ENCODE results near the gene ITIH5.

Gene ITIH5

GRCh38 chr10:7647062-7647664 lies 19.6 kb downstream of the ITIH5 start:
- DNase-seq: no peak
- in situ Hi-C loops (cut with MboI; ENCODE audit: low pct_unique_long_range_greater_than_20kb, low sequenced_read_pairs): no loop called here

- in situ Hi-C loops (cut with MboI; ENCODE audit: low pct_unique_long_range_greater_than_20kb, low sequenced_read_pairs): no loop called here
Measured at GRCh38 chr10:7642491-7643011, 24.2 kb downstream of the ITIH5 start.

GRCh38 chr10:7635408-7636125 lies 31.2 kb downstream of the ITIH5 start:
- in situ Hi-C loops (cut with MboI; ENCODE audit: low pct_unique_long_range_greater_than_20kb, low sequenced_read_pairs): no loop called here
- DNase-seq: no peak

More at GRCh38 chr10:7642491-7643011, 24.2 kb downstream of the ITIH5 start:
- DNase-seq: no peak

- in situ Hi-C loops (cut with MboI; ENCODE audit: low pct_unique_long_range_greater_than_20kb, low sequenced_read_pairs): no loop called here
- DNase-seq: no peak
Measured at GRCh38 chr10:7634142-7634894, 32.4 kb downstream of the ITIH5 start.

GRCh38 chr10:7626283-7626682 lies 40.5 kb downstream of the ITIH5 start:
- in situ Hi-C loops (cut with MboI; ENCODE audit: low pct_unique_long_range_greater_than_20kb, low sequenced_read_pairs): no loop called here
- DNase-seq: no peak

- DNase-seq: no peak
- in situ Hi-C loops (cut with MboI; ENCODE audit: low pct_unique_long_range_greater_than_20kb, low sequenced_read_pairs): no loop called here
Measured at GRCh38 chr10:7625836-7626235, 40.9 kb downstream of the ITIH5 start.

- in situ Hi-C loops (cut with MboI; ENCODE audit: low pct_unique_long_range_greater_than_20kb, low sequenced_read_pairs): no loop called here
Measured at GRCh38 chr10:7625009-7625408, 41.8 kb downstream of the ITIH5 start.

GRCh38 chr10:7622969-7623368 lies 43.8 kb downstream of the ITIH5 start:
- in situ Hi-C loops (cut with MboI; ENCODE audit: low pct_unique_long_range_greater_than_20kb, low sequenced_read_pairs): no loop called here
- DNase-seq: no peak

More at GRCh38 chr10:7625009-7625408, 41.8 kb downstream of the ITIH5 start:
- no peak for DNase-seq

GRCh38 chr10:7618461-7618860 lies 48.3 kb downstream of the ITIH5 start:
- in situ Hi-C loops (cut with MboI; ENCODE audit: low pct_unique_long_range_greater_than_20kb, low sequenced_read_pairs): no loop called here

GRCh38 chr10:7611909-7612308 lies 54.9 kb downstream of the ITIH5 start:
- no peak for DNase-seq
- in situ Hi-C loops (cut with MboI; ENCODE audit: low pct_unique_long_range_greater_than_20kb, low sequenced_read_pairs): no loop called here

More at GRCh38 chr10:7618461-7618860, 48.3 kb downstream of the ITIH5 start:
- DNase-seq: no peak

GRCh38 chr10:7610651-7611389 lies 55.9 kb downstream of the ITIH5 start:
- no peak for DNase-seq
- in situ Hi-C loops (cut with MboI; ENCODE audit: low pct_unique_long_range_greater_than_20kb, low sequenced_read_pairs): no loop called here

GRCh38 chr10:7610026-7610425 lies 56.7 kb downstream of the ITIH5 start:
- no peak for DNase-seq
- in situ Hi-C loops (cut with MboI; ENCODE audit: low pct_unique_long_range_greater_than_20kb, low sequenced_read_pairs): no loop called here

GRCh38 chr10:7609556-7609955 lies 57.2 kb downstream of the ITIH5 start:
- DNase-seq: no peak
- in situ Hi-C loops (cut with MboI; ENCODE audit: low pct_unique_long_range_greater_than_20kb, low sequenced_read_pairs): no loop called here

- no peak for DNase-seq
- in situ Hi-C loops (cut with MboI; ENCODE audit: low pct_unique_long_range_greater_than_20kb, low sequenced_read_pairs): no loop called here
Measured at GRCh38 chr10:7608001-7608400, 58.8 kb downstream of the ITIH5 start.

GRCh38 chr10:7606951-7607404 lies 59.8 kb downstream of the ITIH5 start:
- in situ Hi-C loops (cut with MboI; ENCODE audit: low pct_unique_long_range_greater_than_20kb, low sequenced_read_pairs): no loop called here
- DNase-seq: no peak

GRCh38 chr10:7605565-7606295 lies 61.0 kb downstream of the ITIH5 start:
- no peak for DNase-seq
- in situ Hi-C loops (cut with MboI; ENCODE audit: low pct_unique_long_range_greater_than_20kb, low sequenced_read_pairs): no loop called here

- DNase-seq: no peak
- in situ Hi-C loops (cut with MboI; ENCODE audit: low pct_unique_long_range_greater_than_20kb, low sequenced_read_pairs): no loop called here
Measured at GRCh38 chr10:7601023-7601656, 65.6 kb downstream of the ITIH5 start.

GRCh38 chr10:7598771-7599170 lies 68.0 kb downstream of the ITIH5 start:
- in situ Hi-C loops (cut with MboI; ENCODE audit: low pct_unique_long_range_greater_than_20kb, low sequenced_read_pairs): no loop called here
- no peak for DNase-seq
